ENCODE measurements around the gene PRKG1.
A peak's percentile ranks its signal among the peaks of the same experiment; 100 is the strongest.
"Not testable (repeated sequence)": the region's sequence is repeated elsewhere in the genome, so short reads cannot be mapped to it uniquely, and the experiment has no call there.

Gene PRKG1

GRCh38 chr10:51733057-51733456, 658.8 kb downstream of the PRKG1 start:
- DNase-seq = no peak

GRCh38 chr10:51743146-51743545, 668.9 kb downstream of the PRKG1 start:
- no peak for DNase-seq

- no peak for DNase-seq
These were observed 670.1 kb downstream of the PRKG1 start for GRCh38 chr10:51744235-51745000.

GRCh38 chr10:51745397-51745796, 671.1 kb downstream of the PRKG1 start:
- DNase-seq = no peak

- no peak for DNase-seq
These were observed 672.9 kb downstream of the PRKG1 start for GRCh38 chr10:51747216-51747615.

GRCh38 chr10:51748959-51749358, 674.7 kb downstream of the PRKG1 start:
- DNase-seq = no peak

- DNase-seq = no peak
These were observed 684.1 kb downstream of the PRKG1 start for GRCh38 chr10:51758366-51758765.

- DNase-seq = not testable (repeated sequence)
These were observed 684.6 kb downstream of the PRKG1 start for GRCh38 chr10:51758838-51759237.

- DNase-seq = no peak
These were observed 685.7 kb downstream of the PRKG1 start for GRCh38 chr10:51759896-51760534.

- no peak for DNase-seq
These were observed 686.8 kb downstream of the PRKG1 start for GRCh38 chr10:51760864-51761640.

GRCh38 chr10:51763746-51764145, 689.5 kb downstream of the PRKG1 start:
- no peak for DNase-seq

GRCh38 chr10:51765284-51765971, 691.1 kb downstream of the PRKG1 start:
- DNase-seq = no peak

- no peak for DNase-seq
These were observed 692.3 kb downstream of the PRKG1 start for GRCh38 chr10:51766423-51767102.

GRCh38 chr10:51767103-51767763, 692.9 kb downstream of the PRKG1 start:
- no peak for DNase-seq

GRCh38 chr10:51768886-51769465, 694.7 kb downstream of the PRKG1 start:
- no peak for DNase-seq

GRCh38 chr10:51770709-51771108, 696.4 kb downstream of the PRKG1 start:
- no peak for DNase-seq

- DNase-seq = no peak
These were observed 698.1 kb downstream of the PRKG1 start for GRCh38 chr10:51772387-51772786.

GRCh38 chr10:51773681-51774080, 699.4 kb downstream of the PRKG1 start:
- DNase-seq = peak; percentile 4 to 9

GRCh38 chr10:51783941-51784340, 709.7 kb downstream of the PRKG1 start:
- DNase-seq = no peak

GRCh38 chr10:51786016-51786683, 711.9 kb downstream of the PRKG1 start:
- DNase-seq = no peak

- DNase-seq = no peak
These were observed 712.4 kb downstream of the PRKG1 start for GRCh38 chr10:51786684-51787035.
